KBM-7 (cell line): ENCODE results near the gene ZSCAN31.
"Not testable (repeated sequence)": the region's sequence is repeated elsewhere in the genome, so short reads cannot be mapped to it uniquely, and the experiment has no call there.

Experiments
- DNase-seq: peaks from one replicate; pipeline ENCODE4 v3.0.0-alpha.2; 2015
- in situ Hi-C: fragments of 300-500 bp; cut with MboI; formaldehyde crosslinking; loops from 2 replicates; pipeline ENCODE4 v1.14.3; 2020; ENCODE audit warnings: low sequenced_read_pairs, low pct_unique_long_range_greater_than_20kb, mixed read lengths

The ZSCAN31 gene

DNA sequence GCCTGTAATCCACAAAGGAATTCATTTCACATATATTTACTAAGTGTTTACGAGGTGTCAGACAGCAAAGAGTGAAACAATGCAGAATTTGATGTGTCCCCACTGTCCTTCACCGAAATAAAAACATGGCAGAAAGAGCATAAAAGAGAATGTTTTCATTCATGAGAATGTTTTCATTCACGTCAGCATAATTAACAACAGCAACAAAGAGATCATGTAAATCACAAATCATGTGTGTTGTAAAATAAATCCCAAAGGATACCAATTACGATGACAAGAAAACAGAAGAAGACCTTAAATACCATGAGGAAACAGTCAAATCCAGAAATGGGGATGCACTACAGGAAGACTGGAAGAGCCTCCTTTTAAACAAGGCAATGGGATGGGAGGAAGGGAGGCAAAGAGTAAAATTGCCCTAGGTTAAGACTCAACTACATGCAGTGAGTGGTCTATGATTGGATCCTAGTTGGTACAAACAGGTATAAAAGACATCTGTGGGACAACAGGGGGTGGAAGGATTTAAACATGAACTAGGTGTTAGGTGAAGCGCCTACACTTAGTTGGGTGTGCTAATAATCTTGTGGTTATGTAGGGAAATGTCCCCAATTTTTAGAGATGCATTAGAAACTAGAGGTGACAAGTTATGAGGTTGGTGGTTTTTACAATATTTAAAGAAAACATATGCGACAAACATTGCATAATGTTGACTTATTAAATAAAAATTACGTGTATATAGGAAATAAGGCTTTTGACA is 1.5 kb downstream of the ZSCAN31 start:
- in situ Hi-C loops, result no loop called here

DNA sequence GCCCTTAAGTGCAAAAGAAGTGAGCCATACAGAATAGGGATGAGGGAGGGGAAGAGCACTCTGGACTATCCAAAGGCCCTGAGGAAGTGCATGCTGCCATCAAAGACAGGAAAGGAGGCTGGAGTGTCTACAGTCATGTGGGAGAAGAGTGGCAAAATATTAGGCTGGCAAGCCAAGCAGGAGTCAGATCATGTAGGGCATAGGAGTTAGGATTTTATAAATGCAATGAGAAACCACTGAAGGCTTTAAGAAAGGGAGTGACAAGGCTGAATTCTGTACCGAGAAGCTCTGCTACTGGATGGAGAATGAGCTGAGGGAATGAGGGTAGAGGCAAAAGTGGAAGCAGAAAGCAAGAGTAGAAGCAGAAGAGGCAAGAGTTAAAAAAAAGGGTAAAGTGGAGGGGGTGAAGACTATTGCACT is 2.3 kb downstream of the ZSCAN31 start:
- DNase-seq, result no peak
- in situ Hi-C loops, result no loop called here

More for the DNA sequence above, 1.5 kb downstream of the ZSCAN31 start:
- no peak for DNase-seq

DNA sequence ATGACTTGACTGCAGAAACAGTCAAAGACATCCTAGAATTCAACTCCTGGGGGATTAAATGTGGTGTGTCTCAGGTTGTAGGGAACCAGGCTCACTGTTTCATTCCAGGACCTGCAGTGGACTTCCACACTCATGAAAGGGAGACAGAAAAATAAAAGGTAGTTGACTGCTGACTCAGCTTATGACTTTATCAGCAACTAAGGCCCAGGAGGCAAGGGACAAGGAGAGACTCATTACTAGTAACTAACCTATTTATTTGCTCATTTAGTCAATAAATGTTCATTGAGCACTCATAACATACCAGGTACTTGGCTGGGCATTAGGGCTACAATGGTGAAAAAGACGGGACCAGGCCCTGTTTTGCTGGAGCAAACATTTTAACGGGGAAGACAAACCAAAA is 2.9 kb downstream of the ZSCAN31 start:
- in situ Hi-C loops, result no loop called here
- DNase-seq, result no peak

DNA sequence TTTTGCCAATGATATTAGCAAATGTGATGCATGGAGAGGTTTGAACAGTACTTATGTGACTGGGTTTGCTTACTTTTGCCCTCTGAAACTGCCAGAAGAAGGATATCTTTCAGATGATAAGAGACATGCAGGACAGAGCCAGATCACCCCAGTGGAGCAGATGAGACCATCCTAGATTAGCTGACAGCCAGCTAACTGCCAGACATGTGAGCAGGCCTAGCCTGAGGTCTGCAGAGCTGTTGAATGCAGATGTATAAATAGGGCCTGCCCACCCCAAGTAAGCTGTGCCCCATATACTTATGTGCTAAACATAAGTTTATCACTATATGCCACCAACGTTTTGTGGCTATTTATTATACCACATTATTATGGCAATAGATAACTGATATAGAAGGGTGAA is 5.9 kb downstream of the ZSCAN31 start:
- DNase-seq, result no peak
- in situ Hi-C loops, result no loop called here

DNA sequence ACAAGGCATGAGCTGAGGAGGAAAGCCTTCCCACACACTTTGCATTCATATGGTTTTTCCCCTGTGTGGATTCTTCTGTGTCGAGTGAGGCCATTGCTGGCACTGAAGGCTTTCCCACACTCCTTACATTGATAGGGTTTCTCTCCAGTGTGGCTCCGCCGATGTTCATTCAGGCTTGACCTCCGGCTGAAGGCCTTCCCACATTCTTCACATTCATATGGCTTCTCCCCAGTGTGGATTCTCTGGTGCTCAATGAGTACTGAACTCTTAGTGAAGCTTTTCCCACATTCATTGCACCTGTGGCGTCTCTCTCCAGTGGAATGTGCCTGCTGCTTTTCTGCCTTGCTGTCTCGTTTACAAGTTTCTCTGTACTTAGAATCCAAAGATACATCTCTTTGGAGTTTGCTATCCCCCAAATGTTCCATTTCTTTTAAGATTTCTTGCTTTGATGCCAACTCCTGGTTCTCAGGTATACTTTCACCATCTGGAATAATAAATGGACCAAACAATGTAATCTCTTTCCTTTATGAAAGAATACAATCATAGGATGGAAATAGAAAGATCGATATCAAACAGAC is 9.5 kb downstream of the ZSCAN31 start:
- DNase-seq, result no peak
- in situ Hi-C loops, result no loop called here

DNA sequence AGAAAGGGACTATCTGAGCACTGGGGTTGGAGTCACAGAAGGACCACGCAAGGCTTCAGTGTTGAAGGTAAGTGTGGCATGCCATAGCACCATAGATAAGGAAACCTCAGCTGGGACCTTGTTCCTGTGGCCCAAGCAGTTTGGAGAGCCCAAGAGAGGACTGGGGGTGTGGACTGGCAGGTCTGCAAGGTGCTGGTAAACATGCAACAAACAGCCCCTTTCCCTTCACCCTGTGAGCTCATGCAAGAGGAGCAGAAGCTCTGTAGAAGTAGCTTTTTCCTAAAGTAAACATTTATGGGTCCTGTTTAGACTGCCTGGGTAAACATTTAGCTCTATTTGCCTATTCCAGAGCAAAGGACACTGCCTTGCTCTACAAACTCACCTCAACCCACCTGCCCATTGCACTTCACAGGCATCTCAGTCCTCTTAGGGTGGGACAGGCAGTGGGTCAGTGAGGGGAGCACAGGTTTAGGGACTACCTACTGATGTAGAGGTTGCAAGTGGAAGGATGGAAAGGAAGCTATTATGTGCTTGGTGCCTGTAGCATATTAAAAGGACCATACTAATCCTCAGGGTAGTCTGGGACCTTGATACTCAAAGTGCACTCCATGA is 12.0 kb downstream of the ZSCAN31 start:
- in situ Hi-C loops, result no loop called here
- DNase-seq, result no peak

DNA sequence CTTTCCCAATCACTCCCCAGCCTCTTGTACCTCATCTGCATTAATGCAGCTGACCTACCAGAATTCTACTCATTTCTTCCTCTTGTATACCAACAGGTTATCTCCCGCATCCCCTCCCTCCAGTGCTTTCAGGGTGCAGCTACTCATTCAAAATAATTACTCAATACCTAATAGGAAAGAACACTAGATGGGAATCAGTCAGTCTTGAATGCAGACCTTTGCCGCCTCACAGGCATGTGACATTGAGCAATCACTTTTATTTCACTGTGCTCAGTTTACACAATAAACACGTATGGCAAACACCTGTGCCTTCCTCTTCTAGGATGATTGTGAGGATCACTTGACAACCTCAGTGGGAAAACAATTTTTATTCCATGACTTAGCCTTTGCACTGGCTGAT is 13.3 kb downstream of the ZSCAN31 start:
- in situ Hi-C loops, result no loop called here
- no peak for DNase-seq

DNA sequence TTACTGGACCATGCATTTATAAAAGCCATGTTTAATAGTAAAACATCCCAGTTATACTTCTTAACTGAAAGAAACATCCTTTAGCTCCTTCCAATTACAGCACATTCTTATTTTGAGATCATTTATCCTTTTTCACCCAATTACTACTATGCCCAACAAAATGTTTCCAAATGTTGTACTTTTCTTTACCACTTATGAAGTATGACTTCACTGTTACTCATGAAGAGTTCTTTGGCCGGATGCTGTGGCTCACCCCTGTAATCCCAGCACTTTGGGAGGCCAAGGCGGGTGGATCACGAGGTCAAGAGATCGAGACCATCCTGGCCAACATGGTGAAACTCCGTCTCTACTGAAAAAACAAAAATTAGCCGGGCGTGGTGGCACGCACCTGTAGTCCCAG is 18.1 kb downstream of the ZSCAN31 start:
- DNase-seq, in situ Hi-C loops: not testable (repeated sequence)

DNA sequence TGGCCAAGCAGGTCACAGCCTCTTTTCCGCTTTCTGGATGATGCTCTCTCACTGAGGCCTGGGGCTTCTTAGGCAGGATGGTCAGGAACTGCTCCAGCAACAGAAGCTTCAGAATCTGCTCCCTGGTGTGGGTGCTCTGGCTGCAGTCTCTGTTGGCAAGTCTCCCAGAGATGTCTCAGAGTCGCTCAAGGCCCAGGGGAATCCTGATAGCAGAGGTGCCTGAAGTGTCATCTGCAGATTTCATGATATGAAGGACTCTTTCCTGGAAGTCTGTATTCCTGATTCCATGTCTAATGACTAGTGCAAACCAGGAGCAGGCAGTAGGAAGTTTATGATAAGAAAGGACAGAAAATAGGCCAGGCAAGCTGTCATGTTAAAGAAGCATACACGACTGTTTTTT is 20.3 kb downstream of the ZSCAN31 start:
- in situ Hi-C loops, result no loop called here
- no peak for DNase-seq

DNA sequence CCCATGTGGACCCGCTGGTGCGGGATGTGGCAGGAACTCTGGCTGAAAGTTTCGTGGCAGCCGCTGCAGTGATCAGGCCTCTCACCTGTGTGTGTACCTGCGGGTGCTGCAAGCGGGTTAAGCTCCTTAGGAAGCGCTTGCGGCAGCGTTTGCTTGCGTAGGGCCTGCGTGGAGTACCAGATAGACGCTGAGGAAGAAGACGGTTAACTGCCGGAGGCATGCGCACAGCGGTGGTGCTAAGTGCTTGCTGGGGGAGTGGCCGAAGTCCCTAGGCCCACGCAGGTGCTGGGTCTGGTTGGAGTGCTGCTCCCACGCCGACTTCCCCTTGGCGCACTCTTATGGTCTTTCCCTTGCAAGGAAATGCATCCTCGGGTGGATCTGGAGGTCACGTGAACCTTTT is 23.0 kb downstream of the ZSCAN31 start:
- in situ Hi-C loops, result no loop called here
- no peak for DNase-seq

DNA sequence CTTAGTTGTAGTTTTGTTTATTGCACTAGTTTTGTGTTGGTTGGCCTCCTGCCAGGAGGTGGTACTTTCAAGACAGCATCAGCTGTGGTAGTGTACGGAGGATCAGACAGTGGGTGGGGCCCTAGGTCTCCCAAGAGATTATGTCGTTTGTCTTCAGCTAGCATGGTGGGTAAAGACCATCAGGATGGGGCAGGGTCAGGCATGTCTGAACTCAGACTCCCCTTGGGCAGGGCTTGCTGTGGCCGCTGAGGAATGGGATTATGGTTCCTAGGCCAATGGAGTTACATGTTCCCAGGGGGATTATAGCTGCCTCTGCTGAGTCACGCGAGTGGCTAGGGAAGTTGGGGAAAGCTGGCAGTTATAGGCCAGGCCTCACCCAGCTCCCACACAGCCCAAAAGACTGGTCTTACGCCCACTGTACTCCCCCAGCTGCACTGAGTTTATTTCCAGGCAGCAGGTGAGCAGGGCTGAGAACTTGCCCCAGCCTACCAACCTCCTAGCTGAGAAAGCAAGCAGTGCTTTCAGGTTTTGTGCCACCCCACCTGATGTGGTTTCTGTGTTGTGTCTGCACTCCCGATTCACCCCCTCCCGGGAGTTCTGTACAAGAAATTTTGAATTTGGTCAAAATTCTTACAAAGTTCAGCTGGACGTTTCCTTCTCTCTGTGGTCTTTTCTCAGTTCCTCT is 24.7 kb downstream of the ZSCAN31 start:
- DNase-seq, result no peak
- in situ Hi-C loops, result no loop called here

DNA sequence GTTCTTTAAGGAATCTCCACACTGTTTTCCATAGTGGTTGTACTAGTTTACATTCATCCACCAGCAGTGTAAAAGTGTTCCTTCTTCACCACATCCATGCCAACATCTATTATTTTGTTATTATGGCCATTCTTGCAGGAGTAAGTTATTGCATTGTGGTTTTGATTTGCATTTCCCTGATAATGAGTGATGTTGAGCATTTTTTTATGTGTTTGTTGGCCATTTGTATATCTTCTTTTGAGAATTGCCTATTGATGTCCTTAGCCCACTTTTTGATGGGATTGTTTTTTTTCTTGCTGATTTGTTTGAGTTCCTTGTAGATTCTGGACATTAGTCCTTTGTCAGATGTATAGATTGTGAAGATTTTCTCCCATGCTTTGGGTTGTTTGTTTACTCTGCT is 29.6 kb downstream of the ZSCAN31 start:
- in situ Hi-C loops, DNase-seq: not testable (repeated sequence)

DNA sequence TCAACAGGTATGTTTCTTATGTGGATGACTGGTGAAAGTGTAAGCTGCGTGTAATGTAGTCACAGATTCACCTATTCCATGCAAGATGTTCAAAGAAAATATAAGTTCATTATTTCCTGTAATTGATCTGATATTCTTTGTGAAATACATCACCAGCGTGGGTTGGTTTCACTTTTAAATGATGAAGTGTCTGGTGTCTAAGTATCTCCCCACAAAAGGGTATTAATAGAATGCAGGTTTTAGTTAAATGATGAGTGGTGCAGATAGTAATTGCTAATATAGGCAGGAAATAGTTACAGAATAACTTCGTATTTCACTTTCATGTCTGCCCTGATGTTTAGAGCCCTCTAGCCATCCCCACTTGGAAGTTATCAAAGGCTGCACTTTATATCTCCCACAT is 32.4 kb downstream of the ZSCAN31 start:
- no peak for DNase-seq
- in situ Hi-C loops, result no loop called here

DNA sequence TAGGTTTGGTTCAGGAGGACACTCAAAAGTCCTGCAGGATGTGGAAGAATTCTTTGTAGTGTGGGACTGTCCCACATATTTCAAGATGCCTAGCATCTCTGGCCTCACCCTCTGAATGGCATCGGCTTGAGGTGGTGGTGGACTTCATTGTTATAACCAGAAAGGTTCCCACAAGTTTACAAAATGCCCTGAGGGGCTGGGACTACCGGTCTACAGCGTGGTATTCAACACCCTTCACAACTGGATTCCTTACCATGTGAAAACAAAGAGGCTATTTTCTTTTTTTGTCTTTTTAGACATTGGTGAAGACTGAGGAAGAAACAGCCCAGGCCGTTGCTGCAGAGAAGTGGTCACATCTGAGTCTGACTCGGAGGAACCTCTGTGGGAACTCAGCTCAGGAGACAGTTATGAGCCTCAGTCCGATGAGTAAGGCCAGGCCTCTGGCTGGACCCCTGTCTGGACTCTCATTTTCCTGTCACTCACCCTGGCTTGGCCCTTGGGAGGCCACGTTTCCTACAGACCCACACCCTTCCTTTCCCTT is 39.4 kb downstream of the ZSCAN31 start:
- no peak for DNase-seq
- in situ Hi-C loops, result no loop called here

DNA sequence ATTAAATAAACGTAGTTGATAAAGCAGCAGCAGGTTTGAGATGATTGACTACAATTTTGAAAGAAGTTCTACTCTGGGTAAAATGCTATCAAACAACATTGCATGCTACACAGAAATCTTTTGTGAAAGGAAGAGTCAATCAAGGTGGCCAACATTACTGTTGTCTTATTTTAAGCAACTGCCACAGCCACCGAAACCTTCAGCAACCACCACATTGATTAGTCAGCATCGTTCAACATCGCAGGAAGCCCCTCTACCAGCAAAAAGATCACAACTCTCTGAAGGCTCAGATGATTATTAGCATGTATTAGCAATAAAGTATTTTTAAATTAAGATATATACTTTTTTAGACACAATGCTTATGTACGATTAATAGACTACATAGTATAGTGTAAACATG is 40.6 kb downstream of the ZSCAN31 start:
- in situ Hi-C loops, result no loop called here
- DNase-seq, result no peak

DNA sequence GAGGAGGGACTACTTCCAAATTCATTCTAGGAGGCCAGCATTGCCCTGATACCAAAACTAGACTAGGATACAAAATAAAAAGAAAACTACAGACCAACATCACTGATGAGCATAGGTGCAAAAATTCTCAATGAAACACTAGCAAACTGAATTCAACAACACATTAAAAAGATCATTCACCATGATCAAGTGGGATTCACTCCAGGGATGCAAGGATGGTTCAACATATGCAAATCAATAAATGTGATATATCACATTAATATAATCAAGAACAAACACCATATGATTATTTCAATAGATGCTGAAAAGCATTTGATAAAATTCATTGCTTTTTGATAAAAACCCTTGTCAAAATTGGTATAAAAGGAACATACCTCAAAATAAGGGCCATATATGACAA is 44.4 kb downstream of the ZSCAN31 start:
- in situ Hi-C loops, result no loop called here
- no peak for DNase-seq

DNA sequence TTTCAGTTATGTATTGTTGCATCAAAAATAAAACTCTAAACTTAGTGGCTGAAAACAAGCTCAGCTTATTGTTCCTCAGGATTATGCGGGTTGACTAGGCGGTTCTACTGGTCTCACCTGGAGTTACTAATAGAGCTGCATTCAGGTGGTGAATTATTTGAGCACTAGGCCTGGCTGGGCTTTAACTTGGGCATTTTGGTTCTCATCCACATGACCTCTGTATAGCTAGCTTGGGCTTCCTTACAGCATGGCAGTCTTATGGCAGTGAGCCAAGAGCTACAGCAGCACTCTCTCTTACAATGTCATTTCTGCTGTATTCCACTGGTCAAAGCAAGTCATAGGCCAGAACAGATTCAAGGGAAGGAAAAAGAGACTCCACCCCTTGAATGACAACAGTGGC is 53.0 kb downstream of the ZSCAN31 start:
- DNase-seq, result no peak
- in situ Hi-C loops, result no loop called here

DNA sequence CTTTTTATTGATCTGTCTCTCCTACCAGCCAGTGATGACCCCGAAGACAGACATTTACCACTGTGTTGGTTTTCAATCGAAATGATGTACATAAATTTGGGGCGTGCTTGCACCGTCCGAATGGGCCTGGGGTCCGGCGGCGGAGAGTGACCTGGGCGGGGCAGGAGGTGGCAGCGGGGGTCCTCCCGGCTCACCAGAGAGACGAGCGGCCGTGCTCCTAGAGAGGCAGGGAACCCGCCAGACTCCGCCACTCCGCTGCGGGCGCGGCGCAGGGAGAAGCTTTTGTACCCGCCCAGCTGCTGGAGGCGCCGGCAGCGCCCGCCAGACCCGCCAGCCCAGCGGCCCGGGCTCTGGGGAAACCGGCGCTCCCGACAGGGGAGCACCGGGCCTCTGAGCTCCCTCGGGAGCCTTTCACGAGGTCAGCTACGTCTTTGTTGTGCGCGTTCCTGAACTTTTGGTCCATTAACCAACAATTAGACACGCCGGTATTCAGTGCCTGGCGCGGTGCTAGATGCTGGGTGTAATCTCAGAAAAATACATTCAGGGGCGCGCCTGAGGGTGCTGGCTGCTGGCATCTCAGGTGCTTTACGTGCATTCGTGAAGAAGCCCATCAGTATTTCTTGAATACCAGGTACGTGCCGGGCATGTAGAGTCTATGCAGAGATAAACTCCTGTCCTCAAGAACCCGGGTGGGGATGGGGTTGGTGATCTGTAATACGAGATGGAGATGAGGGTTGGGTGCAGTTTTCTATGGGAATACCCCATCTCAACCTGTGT is 54.5 kb downstream of the ZSCAN31 start, which contains the start of gene PGBD1:
TSS of gene PGBD1 (plus strand) at position 285 of the 777 bp plus-strand sequence. CDS start 2,242 bp downstream, outside the sequence.
- peak; percentile 85 for DNase-seq
- in situ Hi-C loops, result no loop called here
